ENCODE results near the gene TRRAP.

The TRRAP gene

GRCh38 chr7:98913612-98914011, 35.3 kb downstream of the TRRAP start:
- TF ChIP-seq, protein P1, sequence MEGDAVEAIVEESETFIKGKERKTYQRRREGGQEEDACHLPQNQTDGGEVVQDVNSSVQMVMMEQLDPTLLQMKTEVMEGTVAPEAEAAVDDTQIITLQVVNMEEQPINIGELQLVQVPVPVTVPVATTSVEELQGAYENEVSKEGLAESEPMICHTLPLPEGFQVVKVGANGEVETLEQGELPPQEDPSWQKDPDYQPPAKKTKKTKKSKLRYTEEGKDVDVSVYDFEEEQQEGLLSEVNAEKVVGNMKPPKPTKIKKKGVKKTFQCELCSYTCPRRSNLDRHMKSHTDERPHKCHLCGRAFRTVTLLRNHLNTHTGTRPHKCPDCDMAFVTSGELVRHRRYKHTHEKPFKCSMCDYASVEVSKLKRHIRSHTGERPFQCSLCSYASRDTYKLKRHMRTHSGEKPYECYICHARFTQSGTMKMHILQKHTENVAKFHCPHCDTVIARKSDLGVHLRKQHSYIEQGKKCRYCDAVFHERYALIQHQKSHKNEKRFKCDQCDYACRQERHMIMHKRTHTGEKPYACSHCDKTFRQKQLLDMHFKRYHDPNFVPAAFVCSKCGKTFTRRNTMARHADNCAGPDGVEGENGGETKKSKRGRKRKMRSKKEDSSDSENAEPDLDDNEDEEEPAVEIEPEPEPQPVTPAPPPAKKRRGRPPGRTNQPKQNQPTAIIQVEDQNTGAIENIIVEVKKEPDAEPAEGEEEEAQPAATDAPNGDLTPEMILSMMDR (IDR thresholded peaks at IDR 0.05; ENCODE audit: extremely low read depth, missing control alignments), result no peak
- no peak for DNase-seq (ENCODE audit: low spot score)

DNA sequence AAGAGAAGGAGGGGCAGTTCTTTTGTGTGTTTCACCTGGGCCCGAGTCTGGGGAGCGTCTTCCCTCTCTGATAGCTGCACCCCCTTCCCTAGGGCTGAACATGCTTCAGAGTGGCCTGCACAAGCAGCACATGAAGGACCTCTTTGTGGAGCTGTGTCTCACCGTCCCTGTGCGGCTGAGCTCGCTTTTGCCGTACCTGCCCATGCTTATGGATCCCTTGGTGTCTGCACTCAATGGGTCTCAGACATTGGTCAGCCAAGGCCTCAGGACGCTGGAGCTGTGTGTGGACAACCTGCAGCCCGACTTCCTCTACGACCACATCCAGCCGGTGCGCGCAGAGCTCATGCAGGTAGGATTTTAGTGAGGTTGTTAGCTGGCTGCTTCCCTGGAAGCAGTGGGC, 39.0 kb downstream of the TRRAP start:
- no peak for DNase-seq (ENCODE audit: low spot score)
- TF ChIP-seq, protein P1 (IDR thresholded peaks at IDR 0.05; ENCODE audit: extremely low read depth, missing control alignments), result no peak

- TF ChIP-seq, protein P1 (IDR thresholded peaks at IDR 0.05; ENCODE audit: extremely low read depth, missing control alignments), result no peak
Measured at GRCh38 chr7:98921608-98922372, 43.5 kb downstream of the TRRAP start.

DNA sequence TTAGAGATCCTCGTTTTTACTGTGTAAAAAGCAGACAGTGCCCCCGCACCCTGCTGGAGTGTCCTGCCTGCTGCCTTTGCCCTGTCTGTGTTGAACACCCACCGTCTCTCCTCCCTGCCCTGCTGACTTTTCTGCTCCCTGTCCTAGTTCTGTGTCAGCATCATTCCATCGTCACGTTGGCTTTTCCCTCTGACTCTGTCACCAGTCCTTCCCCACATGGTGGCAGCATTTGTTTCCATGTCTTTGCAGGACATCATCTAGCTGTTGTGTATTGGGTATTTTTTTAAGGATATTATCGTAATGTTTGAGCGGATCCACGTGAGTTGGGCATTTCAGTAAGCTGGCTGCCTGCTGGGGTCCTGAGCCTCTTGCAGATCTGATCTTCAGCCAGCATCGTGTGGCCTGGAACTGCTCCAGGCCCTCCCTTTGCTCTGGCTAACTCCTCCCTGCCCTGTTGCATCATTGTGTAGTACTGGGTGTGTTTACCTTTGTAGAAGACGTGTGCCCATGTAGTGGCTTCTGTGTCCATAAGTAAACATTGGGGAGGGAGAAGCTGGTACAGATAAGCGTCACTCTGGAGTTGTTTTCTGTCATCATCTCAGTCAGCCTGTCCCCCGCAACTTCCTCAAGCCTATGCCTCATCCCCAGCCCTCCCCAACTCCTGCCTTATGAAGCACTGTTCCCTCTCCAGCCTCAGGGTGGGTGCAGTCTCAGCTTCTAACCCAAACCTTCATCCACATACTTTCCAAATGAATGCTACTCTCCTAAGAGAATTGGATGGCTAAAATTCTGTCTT, 44.3 kb downstream of the TRRAP start:
- TF ChIP-seq, protein P1 (IDR thresholded peaks at IDR 0.05; ENCODE audit: extremely low read depth, missing control alignments), result no peak
- no peak for DNase-seq (ENCODE audit: low spot score)

More at GRCh38 chr7:98921608-98922372, 43.5 kb downstream of the TRRAP start:
- no peak for DNase-seq (ENCODE audit: low spot score)

GRCh38 chr7:98923512-98923911, 45.2 kb downstream of the TRRAP start:
- TF ChIP-seq, protein P1 (IDR thresholded peaks at IDR 0.05; ENCODE audit: extremely low read depth, missing control alignments), result no peak
- DNase-seq (ENCODE audit: low spot score), result no peak

- no peak for DNase-seq (ENCODE audit: low spot score)
- TF ChIP-seq, protein P1 (IDR thresholded peaks at IDR 0.05; ENCODE audit: extremely low read depth, missing control alignments), result no peak
Measured at GRCh38 chr7:98927125-98927524, 48.8 kb downstream of the TRRAP start.

- no peak for DNase-seq (ENCODE audit: low spot score)
- TF ChIP-seq, protein P1 (IDR thresholded peaks at IDR 0.05; ENCODE audit: extremely low read depth, missing control alignments), result no peak
Measured at GRCh38 chr7:98930464-98930863, 52.1 kb downstream of the TRRAP start.
